Putamen (tissue), 1 donor: ENCODE results near the gene OTUB1.

Experiments used
- DNase-seq: peaks from one replicate; pipeline ENCODE4 v3.0.0-alpha.2; 2016; ENCODE audit warnings: low spot score

OTUB1 gene

DNA sequence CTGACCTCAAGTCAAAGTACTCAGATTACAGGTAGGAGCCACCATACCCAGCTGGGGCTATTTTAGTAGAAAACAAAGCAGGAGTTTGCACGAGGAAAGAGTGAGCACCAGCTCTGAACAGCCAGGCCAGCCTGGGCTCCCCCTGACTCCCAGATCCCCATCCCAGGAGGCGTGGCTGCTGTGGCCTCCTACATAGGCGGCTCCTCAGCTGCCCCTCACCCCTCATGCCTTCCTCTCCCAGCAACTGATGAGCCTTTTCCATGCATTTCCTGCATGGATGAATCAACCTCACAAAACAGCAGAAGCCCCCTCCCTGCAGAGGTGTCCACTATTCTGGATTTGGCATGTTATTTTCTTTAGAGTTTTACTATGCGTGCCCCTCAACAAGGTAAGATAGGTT is 39.0 kb downstream of the OTUB1 start:
- no peak for DNase-seq

GRCh38 chr11:64026575-64027205 is 40.5 kb downstream of the OTUB1 start:
- no peak for DNase-seq

DNA sequence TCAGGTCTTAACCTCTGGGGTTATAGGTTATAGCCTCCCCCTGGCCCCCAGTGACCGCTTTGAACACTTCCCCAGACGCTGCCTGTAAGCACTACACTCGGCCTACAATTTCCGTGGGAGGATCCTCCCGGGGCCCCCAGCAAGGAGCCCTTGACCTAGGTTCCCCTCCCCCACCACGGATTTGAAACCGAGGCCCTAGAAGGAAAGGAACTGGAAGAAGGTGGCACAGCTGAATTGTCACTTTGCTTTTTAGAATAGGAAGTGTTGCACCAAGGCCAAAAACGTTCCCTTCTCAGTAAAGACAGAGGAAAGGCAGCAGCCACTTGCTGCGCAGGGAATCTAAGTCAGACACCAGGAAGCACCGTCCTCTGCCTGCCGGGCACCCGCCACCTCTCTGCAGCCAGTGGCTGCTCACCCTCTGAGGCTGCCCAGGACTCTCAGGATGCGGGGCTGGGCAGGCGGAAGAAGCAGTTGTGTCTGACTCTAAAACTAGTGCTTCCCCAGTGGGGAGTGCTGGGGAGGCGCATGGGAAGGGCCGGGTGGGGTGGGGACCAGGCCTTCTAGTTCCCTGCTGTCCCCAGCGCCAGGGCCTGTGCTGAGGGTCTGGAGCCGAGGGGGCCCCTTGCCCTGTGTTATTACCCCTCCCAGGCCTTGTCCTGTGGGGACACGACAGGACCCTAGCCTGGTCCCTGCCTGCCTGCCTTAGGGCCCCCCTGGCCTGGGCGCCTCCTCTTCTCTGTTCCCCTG is 41.6 kb downstream of the OTUB1 start:
- no peak for DNase-seq

DNA sequence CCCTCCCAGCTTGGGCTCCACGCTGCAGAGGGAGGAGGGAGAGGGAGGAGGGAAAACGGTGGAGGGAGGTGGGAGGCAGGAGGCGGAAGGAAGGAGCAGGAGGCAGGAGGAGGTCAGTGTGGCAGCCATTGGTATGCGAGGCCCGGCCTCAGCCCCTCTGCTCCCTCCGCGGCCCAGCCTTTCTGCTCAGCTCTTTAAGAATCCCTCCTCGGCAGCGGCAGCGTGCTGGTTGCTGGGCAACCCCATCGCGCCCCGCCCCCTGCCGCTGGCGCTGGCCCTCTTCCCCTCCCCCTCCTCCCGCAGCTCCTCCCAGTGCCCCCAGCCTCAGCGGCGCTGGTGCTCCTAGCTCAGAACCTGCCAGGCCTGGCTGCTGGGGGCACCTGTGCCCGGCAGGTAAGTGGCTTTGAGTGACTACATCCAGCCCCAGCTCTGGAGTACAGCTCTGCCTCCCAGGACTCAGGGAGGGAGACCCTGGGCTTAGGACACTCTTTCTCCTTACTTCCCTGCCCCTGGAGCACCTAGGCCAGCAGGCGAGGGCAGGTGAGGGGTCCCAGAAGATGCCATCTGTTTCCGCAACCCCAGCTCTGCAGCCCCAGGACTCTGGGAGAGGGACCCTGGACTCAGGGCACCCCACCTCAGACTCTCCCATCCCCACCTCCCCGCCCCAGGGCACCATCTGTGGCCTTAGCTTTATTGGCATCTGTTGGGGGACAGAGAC is 42.3 kb downstream of the OTUB1 start:
- DNase-seq = no peak

GRCh38 chr11:64029773-64030172 is 43.5 kb downstream of the OTUB1 start:
- no peak for DNase-seq

GRCh38 chr11:64031001-64031400 is 44.8 kb downstream of the OTUB1 start:
- DNase-seq = no peak

GRCh38 chr11:64032050-64032449 is 45.8 kb downstream of the OTUB1 start:
- DNase-seq = no peak

GRCh38 chr11:64034411-64034811 is 48.2 kb downstream of the OTUB1 start:
- no peak for DNase-seq

GRCh38 chr11:64035081-64035524 is 48.9 kb downstream of the OTUB1 start:
- DNase-seq = no peak

DNA sequence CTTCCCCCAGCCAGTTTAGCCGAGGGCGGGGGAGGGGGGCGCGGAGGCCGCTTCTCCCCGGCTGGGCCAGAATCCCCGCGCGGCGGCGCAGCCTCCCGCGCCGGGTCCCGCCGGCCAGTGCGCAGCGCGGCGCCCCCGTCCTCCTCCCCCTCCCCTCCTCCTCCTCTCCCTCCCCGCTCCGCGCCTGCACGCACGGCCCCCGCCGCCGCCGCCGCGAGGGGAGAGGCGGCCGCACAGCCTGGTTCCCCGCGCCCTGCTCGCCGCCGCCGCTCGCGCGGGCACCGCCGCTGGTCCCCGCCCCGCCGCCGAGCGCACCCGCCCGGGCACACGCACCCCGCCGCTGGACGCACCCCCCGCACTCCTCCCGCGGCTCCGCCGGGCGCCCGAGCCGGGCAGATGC is 49.3 kb downstream of the OTUB1 start, which contains the start of gene FLRT1:
Gene FLRT1 (plus strand): TSS at position 356 of the 400 bp plus-strand sequence. CDS start 80,337 bp downstream, outside the sequence.
- no peak for DNase-seq

DNA sequence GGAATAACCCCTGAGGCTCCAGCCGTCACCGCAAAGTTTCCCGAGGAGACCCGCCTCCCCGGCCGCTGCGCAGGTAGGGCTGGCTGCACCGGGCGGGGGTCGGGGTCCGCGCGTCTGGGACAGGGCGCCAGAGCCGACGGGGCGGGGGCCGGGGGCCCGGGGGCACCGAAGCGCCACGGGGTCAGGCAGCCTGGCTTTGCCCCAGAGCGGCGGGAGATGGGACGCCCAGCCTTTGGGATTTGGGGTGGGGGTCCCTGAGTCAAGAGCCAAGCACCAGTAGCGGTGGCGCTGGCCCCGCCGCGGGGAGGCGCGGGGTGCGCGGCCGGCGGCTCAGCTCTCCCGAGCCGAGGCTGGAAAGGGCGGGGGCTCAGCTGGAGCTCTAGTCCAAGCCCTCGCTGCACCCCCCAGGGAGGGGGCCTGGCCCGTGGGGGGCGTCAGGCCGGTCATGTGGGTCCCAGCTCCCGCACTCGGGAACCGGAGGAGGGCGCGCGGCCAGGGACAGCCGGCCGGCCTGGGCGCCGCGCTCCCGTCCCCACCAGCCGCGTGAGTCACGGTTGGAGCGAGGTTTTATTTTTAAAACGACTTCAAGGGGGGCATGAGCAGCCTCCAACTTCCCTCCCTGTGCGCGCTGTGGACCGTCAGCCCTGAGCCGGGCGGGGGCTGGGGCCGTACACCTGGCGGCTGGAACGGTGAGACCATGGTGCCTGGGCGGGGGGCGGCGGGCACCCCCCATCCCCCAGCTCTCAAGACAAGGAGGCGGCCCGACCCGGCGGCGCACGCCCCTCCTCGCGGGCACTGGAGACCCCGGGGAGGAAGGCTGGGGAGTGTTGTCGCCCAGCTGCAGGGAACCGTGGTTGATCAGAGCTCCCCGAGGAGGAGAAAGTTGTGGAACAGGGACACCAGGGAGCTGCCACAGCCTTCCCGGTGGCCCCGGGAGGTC is 50.1 kb downstream of the OTUB1 start:
- no peak for DNase-seq

DNA sequence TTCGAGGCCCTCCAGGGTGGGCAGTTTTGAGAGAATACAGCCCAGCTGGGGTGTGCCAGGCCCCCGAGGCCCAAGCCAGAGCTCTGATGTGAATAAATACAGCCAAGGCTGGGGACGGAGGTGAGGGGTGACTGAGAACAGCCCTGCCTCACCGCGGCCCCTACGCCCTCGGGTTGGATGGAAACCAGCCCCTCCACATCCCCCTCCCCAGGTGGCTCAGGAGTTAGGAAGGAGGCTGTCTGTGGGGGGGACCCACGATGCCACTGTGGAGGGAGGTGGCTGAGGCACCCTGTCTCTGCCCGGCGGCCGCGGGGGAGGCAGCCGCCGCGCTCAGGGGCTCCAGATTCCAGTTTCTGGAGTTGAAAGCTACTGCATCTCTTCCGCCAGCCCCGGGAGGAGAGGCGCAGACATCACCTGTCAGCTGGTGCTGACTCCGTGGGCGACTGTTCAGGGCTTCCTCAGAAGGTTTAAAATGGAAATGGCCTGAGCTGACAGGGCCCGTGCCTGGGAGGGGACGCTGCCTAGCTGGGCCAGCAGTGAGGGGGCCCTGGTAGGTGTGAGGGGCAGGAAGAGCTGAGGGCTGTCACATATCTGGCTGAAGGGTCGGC is 50.9 kb downstream of the OTUB1 start:
- peak; percentile 58 for DNase-seq

DNA sequence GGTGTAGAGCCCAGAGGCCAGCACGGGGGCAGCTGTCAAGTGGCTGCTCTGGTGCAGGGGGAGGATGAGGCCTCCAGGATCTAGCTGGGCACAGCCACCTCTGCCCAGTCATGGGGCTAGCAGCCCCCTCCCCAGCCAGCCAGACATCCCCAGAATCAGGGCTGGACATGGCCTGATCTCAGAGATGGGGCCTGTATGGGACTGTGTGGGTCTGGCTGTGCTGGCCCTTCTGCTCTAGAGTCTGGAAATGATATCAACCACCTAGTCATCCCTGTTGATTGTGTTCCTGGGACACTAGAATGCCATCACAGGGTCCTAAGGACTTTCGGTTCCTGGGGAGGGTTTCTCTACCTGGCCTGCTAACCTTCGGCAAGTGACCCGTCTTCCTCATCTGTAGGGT is 52.3 kb downstream of the OTUB1 start:
- DNase-seq = no peak

- DNase-seq = no peak
These were observed 52.9 kb downstream of the OTUB1 start for GRCh38 chr11:64039012-64039665.

- peak; percentile 64 for DNase-seq
These were observed 54.6 kb downstream of the OTUB1 start for GRCh38 chr11:64040684-64041322.

GRCh38 chr11:64041846-64042245 is 55.6 kb downstream of the OTUB1 start:
- no peak for DNase-seq

- no peak for DNase-seq
These were observed 56.1 kb downstream of the OTUB1 start for GRCh38 chr11:64042301-64042700.

GRCh38 chr11:64043545-64043944 is 57.3 kb downstream of the OTUB1 start:
- DNase-seq = no peak

GRCh38 chr11:64044730-64045393 is 58.6 kb downstream of the OTUB1 start:
- DNase-seq = peak; percentile 81

- DNase-seq = no peak
These were observed 59.5 kb downstream of the OTUB1 start for GRCh38 chr11:64045700-64046099.
